Keratinocyte (primary cell): ENCODE data around the gene C16orf92. TPM values are rescaled to one million over a fixed set of nuclear protein-coding genes. Genes with fewer than 3 reads are reported as not detected.

Source experiments
- DNase-seq: peaks from one replicate; pipeline ENCODE4 v3.0.0-alpha.2; 2011; ENCODE audit warnings: low read depth, missing footprints, low spot score
- FAIRE-seq: peaks from 2 replicates; lab custom pipeline; 2011; peaks lifted over from hg19 to GRCh38; lab: Jason Lieb, UNC
- H2AFZ ChIP-seq: 2 replicates; pipeline ENCODE4 v1.6.0; 2012; ENCODE audit warnings: low read length, control low read depth, inconsistent platforms; ENCODE audit not compliant: control insufficient read depth
- H3K27ac ChIP-seq: 2 replicates; pipeline ENCODE4 v1.5.1; 2011; ENCODE audit warnings: low read length; ENCODE audit not compliant: control insufficient read depth, insufficient read depth
- H3K27me3 ChIP-seq: 3 replicates; pipeline ENCODE4 v1.6.0; 2011; ENCODE audit warnings: low read length; ENCODE audit not compliant: control insufficient read depth, insufficient read depth; ENCODE audit errors: extremely low read depth
- H3K36me3 ChIP-seq, 2 experiments: 2 replicates in 1 of 2; 3 replicates in 1 of 2; pipeline ENCODE4 v1.5.1; 2011; ENCODE audit warnings: low read length in 2 of 2, mild to moderate bottlenecking in 1 of 2; ENCODE audit not compliant: control insufficient read depth in 2 of 2, insufficient read depth in 2 of 2; ENCODE audit errors: extremely low read depth in 1 of 2
- H3K4me1 ChIP-seq: 3 replicates; pipeline ENCODE4 v1.5.1; 2011; ENCODE audit warnings: low read length; ENCODE audit not compliant: control insufficient read depth, insufficient read depth; ENCODE audit errors: extremely low read depth
- H3K4me2 ChIP-seq: 3 replicates; pipeline ENCODE4 v1.6.0; 2011; ENCODE audit warnings: low read depth, low read length; ENCODE audit not compliant: control insufficient read depth, insufficient read depth; ENCODE audit errors: extremely low read depth
- H3K4me3 ChIP-seq, 3 experiments: fragments of 200-600 bp in 1 of 3; sonication (generic) in 1 of 3; 2 replicates in 2 of 3; 3 replicates in 1 of 3; pipeline ENCODE4 v1.5.1; 2011 to 2016; ENCODE audit warnings: low read length in 3 of 3, mild to moderate bottlenecking in 3 of 3, control low read depth in 2 of 3, inconsistent platforms in 1 of 3, low read depth in 1 of 3, mixed read lengths in 1 of 3, mixed run types in 1 of 3, moderate library complexity in 1 of 3; ENCODE audit not compliant: control insufficient read depth in 2 of 3, insufficient read depth in 2 of 3; ENCODE audit errors: extremely low read depth in 1 of 3
- H3K79me2 ChIP-seq: 2 replicates; pipeline ENCODE4 v1.6.0; 2012; ENCODE audit warnings: low read length; ENCODE audit not compliant: control insufficient read depth, insufficient read depth
- H3K9ac ChIP-seq: 3 replicates; pipeline ENCODE4 v1.6.0; 2011; ENCODE audit warnings: low read length; ENCODE audit not compliant: control insufficient read depth, insufficient read depth; ENCODE audit errors: extremely low read depth
- H3K9me1 ChIP-seq: 3 replicates; pipeline ENCODE4 v1.6.0; 2011; ENCODE audit warnings: low read length; ENCODE audit not compliant: control insufficient read depth, insufficient read depth; ENCODE audit errors: extremely low read depth
- H3K9me3 ChIP-seq: 2 replicates; pipeline ENCODE4 v1.5.1; 2012; ENCODE audit warnings: low read depth, low read length; ENCODE audit not compliant: control insufficient read depth
- H4K20me1 ChIP-seq: 3 replicates; pipeline ENCODE4 v1.6.0; 2011; ENCODE audit warnings: low read length; ENCODE audit not compliant: control insufficient read depth, insufficient read depth; ENCODE audit errors: extremely low read depth
- CTCF ChIP-seq, 3 experiments: IDR thresholded peaks in 1 of 3; conservative IDR thresholded peaks in 1 of 3; optimal IDR thresholded peaks in 1 of 3; 2 replicates in 2 of 3; 3 replicates in 1 of 3; pipeline versions ENCODE3 to v1.5.1; 2011; ENCODE audit warnings: low read length in 3 of 3, mild to moderate bottlenecking in 3 of 3, moderate library complexity in 2 of 3, control low read depth in 1 of 3, inconsistent platforms in 1 of 3; ENCODE audit not compliant: insufficient read depth in 2 of 3; ENCODE audit errors: extremely low read depth in 1 of 3
- EZH2 ChIP-seq: IDR thresholded peaks from one replicate; pipeline ENCODE4 v1.6.1; 2012; ENCODE audit warnings: inconsistent platforms, mild to moderate bottlenecking, low read length, moderate library complexity
- dilution Hi-C: fragments of 300-500 bp; cut with MboI; formaldehyde crosslinking; loops from one replicate; pipeline ENCODE4 v1.7.0; 2020; ENCODE audit warnings: low sequenced_read_pairs; ENCODE audit not compliant: extremely low pct_ligation_motif_present
- polyA plus RNA-seq, 5 experiments: library from polyadenylated mRNA; depleted of rRNA in 3 of 5; stranded (reverse) in 3 of 5; stranded (forward) in 1 of 5; unstranded in 1 of 5; fragments of >200 nt; gene quantifications; 1 replicate in 1 of 5; 2 replicates in 3 of 5; 3 replicates in 1 of 5; pipeline versions ENCODE4 v1.2.1 to v1.2.3, GENCODE V29; 2011 to 2012; ENCODE audit warnings: missing spikeins in 2 of 5, low read depth in 1 of 5, low replicate concordance in 1 of 5

Gene C16orf92
- polyA plus RNA-seq, 1 donor (not counting 4 experiments of a cell fraction or from before 2014, with no cell fraction given) = not detected

- Histone ChIP-seq H3K27ac (no peak overlapping the region), H3K79me2 (peaks cover 4% of the 10 kb centered on the region), H3K9ac (no peak overlapping the region), H3K4me3 (no peak overlapping the region), H3K4me2 (no peak overlapping the region), H3K4me1 (peaks cover 18% of the 10 kb centered on the region), H3K36me3 (peaks cover 32 to 50% of the 10 kb centered on the region in 2 experiments), H4K20me1 (no peaks in the 10 kb centered on the region), H3K9me1 (no peaks in the 10 kb centered on the region), H2AFZ (no peak overlapping the region), H3K27me3 (no peaks in the 10 kb centered on the region), H3K9me3 (no peaks in the 10 kb centered on the region)
- FAIRE-seq = no peak
- dilution Hi-C loops = no loop called here
- DNase-seq = no peak
- TF ChIP-seq EZH2 = no peak
Observed at GRCh38 chr16:29991571-29991904, 31.5 kb upstream of the C16orf92 start.

- Histone ChIP-seq H3K4me2 (no peak overlapping the region), H4K20me1 (no peaks in the 10 kb centered on the region), H2AFZ (no peak overlapping the region), H3K27me3 (no peaks in the 10 kb centered on the region), H3K4me1 (peaks cover 24% of the 10 kb centered on the region), H3K4me3 (no peak overlapping the region), H3K9ac (no peak overlapping the region), H3K36me3 (peaks cover 24 to 47% of the 10 kb centered on the region in 2 experiments), H3K79me2 (peaks cover 10% of the 10 kb centered on the region), H3K9me1 (no peaks in the 10 kb centered on the region), H3K27ac (no peak overlapping the region), H3K9me3 (no peaks in the 10 kb centered on the region)
- dilution Hi-C loops = no loop called here
- TF ChIP-seq EZH2 (no peak), CTCF (optimal IDR thresholded peaks at IDR 0.05 in 1 of 3, IDR thresholded peaks at IDR 0.05 in 1 of 3, conservative IDR thresholded peaks at IDR 0.05 in 1 of 3; ENCODE audit: extremely low read depth in 1 of 3, insufficient read depth in 2 of 3, low read length in 3 of 3) (no peak)
- DNase-seq (no peak), FAIRE-seq (no peak)
Observed at GRCh38 chr16:29992344-29992967, 30.5 kb upstream of the C16orf92 start.
